ENCODE results near the gene GKN2. TPM values are rescaled to one million over a fixed set of nuclear protein-coding genes. Genes with fewer than 3 reads are reported as not detected.

GKN2 gene, protein sequence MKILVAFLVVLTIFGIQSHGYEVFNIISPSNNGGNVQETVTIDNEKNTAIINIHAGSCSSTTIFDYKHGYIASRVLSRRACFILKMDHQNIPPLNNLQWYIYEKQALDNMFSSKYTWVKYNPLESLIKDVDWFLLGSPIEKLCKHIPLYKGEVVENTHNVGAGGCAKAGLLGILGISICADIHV
- total RNA-seq = not detected in 2 replicates
- polyA plus RNA-seq = not detected in 2 replicates
- polyA plus RNA-seq (2012) = not detected in 2 replicates
- polyA minus RNA-seq (ENCODE audit: low replicate concordance) = not detected in 2 replicates

DNA sequence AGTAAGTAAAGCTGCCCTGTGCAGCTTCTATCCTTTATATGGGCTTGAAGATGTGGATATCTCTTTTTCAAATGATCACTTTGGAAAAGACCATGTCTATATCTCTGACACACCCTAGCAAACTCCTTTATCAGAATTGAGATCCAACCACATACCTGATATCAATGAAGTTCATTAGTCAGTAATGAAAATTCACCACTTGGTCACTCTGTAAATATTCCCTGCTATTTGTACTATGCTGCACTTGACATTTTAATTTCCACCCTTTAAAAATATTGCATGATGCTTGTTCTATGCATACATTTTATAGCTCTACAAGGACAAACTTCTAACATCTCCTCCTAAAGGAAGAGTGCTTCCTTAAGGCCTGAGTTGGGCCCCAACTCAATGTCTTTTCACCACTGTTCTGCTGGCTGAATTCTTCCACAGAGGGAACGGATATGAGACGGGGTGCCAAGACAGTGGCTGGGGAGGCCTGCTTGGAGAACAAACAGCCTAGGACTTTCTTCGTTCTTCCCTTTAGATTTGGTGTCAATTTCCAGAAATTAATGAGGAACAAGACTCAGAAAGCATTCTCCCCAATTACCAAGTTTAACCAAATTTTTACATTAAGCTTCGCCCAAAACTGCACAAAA, at the start of gene GKN2:
Gene GKN2, minus strand, starts transcription at position 7 of the 635 bp plus-strand sequence. CDS start 32 bp downstream, outside the sequence.
- Histone ChIP-seq H3K4me2 (ENCODE audit: extremely low read depth, insufficient read depth, low read length) (no peak within 1 kb of the TSS), H3K36me3 (ENCODE audit: control insufficient read depth, insufficient read depth, low read length) (no peaks in the 10 kb centered on the region), H3K79me2 (ENCODE audit: control insufficient read depth, insufficient read depth, low read length) (no peaks in the 10 kb centered on the region), H3K9ac (ENCODE audit: insufficient read depth, low read length) (no peak within 1 kb of the TSS), H3K27ac (ENCODE audit: insufficient read depth, low read length) (no peak within 1 kb of the TSS), H4K20me1 (ENCODE audit: control insufficient read depth, extremely low read depth, insufficient read depth, low read length) (no peaks in the 10 kb centered on the region), H2AFZ (ENCODE audit: low read length) (no peak within 1 kb of the TSS), H3K4me1 (ENCODE audit: control insufficient read depth, extremely low read depth, insufficient read depth, low read length) (no peaks in the 10 kb centered on the region), H3K4me3 (replicated peaks in 1 of 4; ENCODE audit: control extremely low read depth in 1 of 4, insufficient read depth in 1 of 4, low read depth in 3 of 4, low read length in 4 of 4) (no peak within 1 kb of the TSS), H3K9me3 (ENCODE audit: control insufficient read depth, insufficient read depth, low read depth, low read length) (no peaks in the 10 kb centered on the region), H3K27me3 (ENCODE audit: control insufficient read depth, insufficient read depth, low read length) (no peaks in the 10 kb centered on the region)
- TF ChIP-seq, protein P1, sequence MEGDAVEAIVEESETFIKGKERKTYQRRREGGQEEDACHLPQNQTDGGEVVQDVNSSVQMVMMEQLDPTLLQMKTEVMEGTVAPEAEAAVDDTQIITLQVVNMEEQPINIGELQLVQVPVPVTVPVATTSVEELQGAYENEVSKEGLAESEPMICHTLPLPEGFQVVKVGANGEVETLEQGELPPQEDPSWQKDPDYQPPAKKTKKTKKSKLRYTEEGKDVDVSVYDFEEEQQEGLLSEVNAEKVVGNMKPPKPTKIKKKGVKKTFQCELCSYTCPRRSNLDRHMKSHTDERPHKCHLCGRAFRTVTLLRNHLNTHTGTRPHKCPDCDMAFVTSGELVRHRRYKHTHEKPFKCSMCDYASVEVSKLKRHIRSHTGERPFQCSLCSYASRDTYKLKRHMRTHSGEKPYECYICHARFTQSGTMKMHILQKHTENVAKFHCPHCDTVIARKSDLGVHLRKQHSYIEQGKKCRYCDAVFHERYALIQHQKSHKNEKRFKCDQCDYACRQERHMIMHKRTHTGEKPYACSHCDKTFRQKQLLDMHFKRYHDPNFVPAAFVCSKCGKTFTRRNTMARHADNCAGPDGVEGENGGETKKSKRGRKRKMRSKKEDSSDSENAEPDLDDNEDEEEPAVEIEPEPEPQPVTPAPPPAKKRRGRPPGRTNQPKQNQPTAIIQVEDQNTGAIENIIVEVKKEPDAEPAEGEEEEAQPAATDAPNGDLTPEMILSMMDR (conservative IDR thresholded peaks at IDR 0.05 in 1 of 2, IDR thresholded peaks at IDR 0.05 in 1 of 2; ENCODE audit: low read depth in 1 of 2, low read length in 2 of 2) = no peak
- no peak for TF ChIP-seq EZH2 (IDR thresholded peaks at IDR 0.05; ENCODE audit: low read length, missing control alignments)
- DNase-seq (ENCODE audit: low read depth in 2 of 2) = no peak

DNA sequence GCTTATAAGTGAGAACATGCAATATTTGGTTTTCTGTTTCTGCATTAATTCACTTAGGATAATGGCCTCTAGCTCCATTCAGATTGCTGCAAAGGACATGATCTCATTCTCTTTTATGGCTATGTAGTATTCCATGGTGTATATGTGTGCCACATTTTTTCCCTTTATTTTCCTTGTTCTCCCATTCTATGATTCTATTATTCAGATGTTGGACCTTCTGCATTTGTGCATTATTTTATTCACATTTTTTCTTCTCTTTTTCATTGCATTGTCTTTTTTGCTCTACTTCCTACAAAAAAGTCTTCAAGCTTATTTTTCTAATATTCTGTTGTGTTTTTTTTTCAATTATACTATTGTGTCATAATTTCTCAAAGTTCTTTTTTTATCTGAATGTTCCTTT, 49.2 kb upstream of the GKN2 start:
- TF ChIP-seq EZH2 (IDR thresholded peaks at IDR 0.05; ENCODE audit: low read length, missing control alignments) = no peak
- TF ChIP-seq, protein P1 (conservative IDR thresholded peaks at IDR 0.05 in 1 of 2, IDR thresholded peaks at IDR 0.05 in 1 of 2; ENCODE audit: low read depth in 1 of 2, low read length in 2 of 2) = no peak
- Histone ChIP-seq H3K79me2 (ENCODE audit: control insufficient read depth, insufficient read depth, low read length) (no peaks in the 10 kb centered on the region), H3K36me3 (ENCODE audit: control insufficient read depth, insufficient read depth, low read length) (no peaks in the 10 kb centered on the region), H3K4me3 (replicated peaks in 1 of 4; ENCODE audit: control extremely low read depth in 1 of 4, insufficient read depth in 1 of 4, low read depth in 3 of 4, low read length in 4 of 4) (no peak overlapping the region), H2AFZ (ENCODE audit: low read length) (no peak overlapping the region), H3K27me3 (ENCODE audit: control insufficient read depth, insufficient read depth, low read length) (peaks cover 7% of the 10 kb centered on the region), H3K4me2 (ENCODE audit: extremely low read depth, insufficient read depth, low read length) (no peak overlapping the region), H4K20me1 (ENCODE audit: control insufficient read depth, extremely low read depth, insufficient read depth, low read length) (no peaks in the 10 kb centered on the region), H3K4me1 (ENCODE audit: control insufficient read depth, extremely low read depth, insufficient read depth, low read length) (no peaks in the 10 kb centered on the region), H3K9me3 (ENCODE audit: control insufficient read depth, insufficient read depth, low read depth, low read length) (no peaks in the 10 kb centered on the region), H3K27ac (ENCODE audit: insufficient read depth, low read length) (no peak overlapping the region), H3K9ac (ENCODE audit: insufficient read depth, low read length) (no peak overlapping the region)
- no peak for DNase-seq (ENCODE audit: low read depth in 2 of 2)

DNA sequence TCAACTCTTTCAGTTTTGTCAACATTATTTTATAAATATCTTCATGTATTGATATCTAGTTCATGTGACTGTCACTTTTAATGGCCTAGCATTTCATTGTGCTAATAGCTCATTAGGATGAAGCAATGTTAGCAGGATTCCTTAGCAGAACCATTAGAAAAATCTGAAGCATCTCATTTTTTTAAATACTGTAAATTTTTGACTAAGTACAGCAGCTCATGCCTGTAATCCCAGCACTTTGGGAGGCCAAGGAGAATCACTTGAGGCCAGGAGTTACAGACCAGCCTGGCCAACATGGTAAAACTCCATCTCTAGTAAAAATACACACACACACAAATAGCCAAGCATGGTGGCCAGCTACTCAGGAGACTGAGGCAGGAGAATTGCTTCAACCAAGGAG, 44.7 kb upstream of the GKN2 start:
- H2AFZ ChIP-seq (ENCODE audit: low read length) = no peak overlapping the region
- H3K27me3 ChIP-seq (ENCODE audit: control insufficient read depth, insufficient read depth, low read length) = no peaks in the 10 kb centered on the region
- no peak for TF ChIP-seq EZH2 (IDR thresholded peaks at IDR 0.05; ENCODE audit: low read length, missing control alignments)
- TF ChIP-seq, protein P1 (conservative IDR thresholded peaks at IDR 0.05 in 1 of 2, IDR thresholded peaks at IDR 0.05 in 1 of 2; ENCODE audit: low read depth in 1 of 2, low read length in 2 of 2) = no peak
- no peak for DNase-seq (ENCODE audit: low read depth in 2 of 2)
- H3K9ac ChIP-seq (ENCODE audit: insufficient read depth, low read length) = no peak overlapping the region
- no peaks in the 10 kb centered on the region for H3K36me3 ChIP-seq (ENCODE audit: control insufficient read depth, insufficient read depth, low read length)
- no peaks in the 10 kb centered on the region for H3K4me1 ChIP-seq (ENCODE audit: control insufficient read depth, extremely low read depth, insufficient read depth, low read length)
- H3K4me2 ChIP-seq (ENCODE audit: extremely low read depth, insufficient read depth, low read length) = no peak overlapping the region
- no peak overlapping the region for H3K27ac ChIP-seq (ENCODE audit: insufficient read depth, low read length)
- no peak overlapping the region for H3K4me3 ChIP-seq (replicated peaks in 1 of 4; ENCODE audit: control extremely low read depth in 1 of 4, insufficient read depth in 1 of 4, low read depth in 3 of 4, low read length in 4 of 4)
- H3K79me2 ChIP-seq (ENCODE audit: control insufficient read depth, insufficient read depth, low read length) = no peaks in the 10 kb centered on the region
- H3K9me3 ChIP-seq (ENCODE audit: control insufficient read depth, insufficient read depth, low read depth, low read length) = no peaks in the 10 kb centered on the region
- no peaks in the 10 kb centered on the region for H4K20me1 ChIP-seq (ENCODE audit: control insufficient read depth, extremely low read depth, insufficient read depth, low read length)

All from fibroblast of lung (primary cell).